ENCODE measurements around the gene ALDH4A1.
"Not testable (repeated sequence)": the region's sequence is repeated elsewhere in the genome, so short reads cannot be mapped to it uniquely, and the experiment has no call there.

The ALDH4A1 gene

GRCh38 chr1:18847723-18848122, 54.6 kb downstream of the ALDH4A1 start:
- DNase-seq, result not testable (repeated sequence)

GRCh38 chr1:18840145-18840544, 62.2 kb downstream of the ALDH4A1 start:
- DNase-seq, result no peak

GRCh38 chr1:18836654-18837053, 65.7 kb downstream of the ALDH4A1 start:
- no peak for DNase-seq

- DNase-seq, result not testable (repeated sequence)
Measured at GRCh38 chr1:18832319-18832718, 70.0 kb downstream of the ALDH4A1 start.

- DNase-seq, result no peak
Measured at GRCh38 chr1:18831656-18832055, 70.7 kb downstream of the ALDH4A1 start.

GRCh38 chr1:18830596-18830995, 71.8 kb downstream of the ALDH4A1 start:
- no peak for DNase-seq

GRCh38 chr1:18829671-18830070, 72.7 kb downstream of the ALDH4A1 start:
- DNase-seq, result no peak

- no peak for DNase-seq
Measured at GRCh38 chr1:18828224-18828623, 74.1 kb downstream of the ALDH4A1 start.

- DNase-seq, result no peak
Measured at GRCh38 chr1:18823438-18823837, 78.9 kb downstream of the ALDH4A1 start.

Measured in activated naive CD4-positive, alpha-beta T cell (primary cell).